Transverse colon (tissue), 4 donors: ENCODE measurements around the gene NKRF.

ENCODE experiments used
- CTCF ChIP-seq, 5 experiments: fragments of 200-600 bp in 3 of 5; fragments of 450-650 bp in 2 of 5; sonication (generic) in 3 of 5; IDR thresholded peaks; 1 replicate in 2 of 5; 2 replicates in 3 of 5; pipeline ENCODE4 v1.5.1; 2016 to 2017; ENCODE audit warnings: antibody characterized with exemption in 5 of 5, inconsistent platforms in 3 of 5, mild to moderate bottlenecking in 2 of 5, moderate library complexity in 1 of 5
- EP300 ChIP-seq: sonication (generic); formaldehyde crosslinking; IDR thresholded peaks from one replicate; pipeline ENCODE4 v1.6.1; 2017; ENCODE audit warnings: antibody characterized with exemption, low read depth
- POLR2A ChIP-seq: fragments of 450-650 bp; IDR thresholded peaks from one replicate; pipeline ENCODE4 v1.6.1; 2016; ENCODE audit warnings: antibody characterized with exemption, mild to moderate bottlenecking, moderate library complexity
- POLR2AphosphoS5 ChIP-seq, 3 donors: sonication (generic); formaldehyde crosslinking; IDR thresholded peaks; one replicate each; pipeline ENCODE4 v1.6.1; 2016; ENCODE audit warnings: antibody characterized with exemption in 3 of 3

- no peak for TF ChIP-seq CTCF (IDR thresholded peaks at IDR 0.05)
- no peak for TF ChIP-seq POLR2AphosphoS5 (IDR thresholded peaks at IDR 0.05)
- TF ChIP-seq POLR2A = no peak
- TF ChIP-seq EP300 = no peak
Measured at GRCh38 chrX:119602701-119603255, 3.4 kb downstream of the NKRF start.
